ENCODE results near the gene CTR9. TPM values are rescaled to one million over a fixed set of nuclear protein-coding genes. Genes with fewer than 3 reads are reported as not detected.

CTR9 gene
- total RNA-seq, 1 experiment from 2014 or later = 15.0 TPM

DNA sequence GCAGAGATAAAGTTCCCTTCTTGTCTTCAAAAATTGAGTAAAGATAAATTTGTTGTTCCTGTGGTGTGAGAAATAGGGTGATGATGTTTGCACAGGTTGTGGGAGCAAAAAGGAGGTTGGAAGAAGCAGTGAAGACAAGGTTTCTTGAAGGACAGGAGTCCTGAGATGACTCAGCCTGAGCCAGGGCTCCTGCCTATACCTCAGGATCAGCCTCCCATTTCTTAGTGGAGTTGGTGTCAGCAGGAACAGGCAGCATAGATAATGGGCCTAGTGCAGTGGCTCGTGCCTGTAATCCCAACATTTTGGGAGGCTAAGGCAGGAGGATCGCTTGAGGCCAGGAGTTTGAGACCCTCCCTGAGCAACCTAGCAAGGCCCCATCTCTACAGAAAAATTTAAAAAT lies 29.0 kb downstream of the CTR9 start:
- no peak for DNase-seq (ENCODE audit: low read depth)

DNA sequence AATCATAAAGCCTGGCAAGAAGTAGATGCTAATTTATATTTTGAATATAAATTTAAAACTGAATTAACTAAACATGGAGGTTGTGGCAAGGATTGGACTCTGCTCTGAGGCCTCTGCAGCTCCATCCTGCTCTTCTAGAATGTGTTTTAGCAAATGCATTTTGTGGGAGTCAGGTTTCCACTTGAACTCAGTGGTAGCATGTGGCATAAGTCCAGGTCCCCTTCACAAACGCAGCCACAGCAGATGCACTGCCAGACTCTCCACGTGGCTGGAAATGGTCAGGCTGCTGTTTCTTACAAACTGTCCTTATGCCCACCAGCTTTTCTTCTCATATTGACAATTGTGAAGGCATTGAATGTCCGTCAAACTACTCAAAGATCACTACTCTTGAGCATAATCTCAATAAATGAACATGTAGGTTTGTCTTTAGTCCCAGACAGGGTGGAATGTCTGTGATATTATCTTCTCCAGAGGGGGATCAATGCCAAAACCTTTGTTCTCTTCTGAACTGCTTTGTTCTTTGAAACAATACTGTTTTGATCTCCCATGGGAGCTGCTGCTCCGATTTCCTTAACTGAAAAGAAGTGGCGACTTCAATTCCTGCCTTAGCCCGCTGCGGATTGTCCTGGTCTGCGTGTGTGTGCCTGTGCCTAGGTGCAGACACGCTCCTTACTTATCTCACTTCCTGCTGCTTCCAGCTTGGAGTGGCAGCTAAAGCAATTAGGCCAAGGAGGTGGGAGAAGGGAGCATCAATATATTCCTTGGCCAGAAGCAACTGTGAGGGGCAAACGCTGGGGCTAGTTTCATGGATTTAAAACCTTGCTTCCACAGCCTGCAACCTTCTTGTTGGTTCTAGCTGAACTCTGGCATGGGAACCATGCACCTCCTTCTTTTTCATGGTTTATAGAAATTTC lies 33.4 kb downstream of the CTR9 start:
- DNase-seq (ENCODE audit: low read depth) = peak; percentile 11

DNA sequence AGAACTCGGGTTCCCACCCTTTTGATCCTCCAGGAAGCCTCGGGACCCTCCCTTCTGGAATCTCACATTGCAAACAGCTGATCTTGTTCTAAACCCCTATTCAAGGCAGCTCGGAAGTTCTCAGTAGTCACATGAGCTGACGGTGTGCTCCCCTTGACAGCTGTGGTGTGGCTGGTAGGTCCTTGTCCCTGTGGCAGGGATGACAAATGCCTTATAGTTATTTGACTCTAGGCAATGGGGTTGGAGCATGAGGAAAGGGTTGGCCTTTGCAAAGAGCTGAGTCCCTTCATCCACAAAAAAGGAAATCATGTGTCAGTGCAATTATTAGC lies 34.1 kb downstream of the CTR9 start:
- DNase-seq (ENCODE audit: low read depth) = no peak

DNA sequence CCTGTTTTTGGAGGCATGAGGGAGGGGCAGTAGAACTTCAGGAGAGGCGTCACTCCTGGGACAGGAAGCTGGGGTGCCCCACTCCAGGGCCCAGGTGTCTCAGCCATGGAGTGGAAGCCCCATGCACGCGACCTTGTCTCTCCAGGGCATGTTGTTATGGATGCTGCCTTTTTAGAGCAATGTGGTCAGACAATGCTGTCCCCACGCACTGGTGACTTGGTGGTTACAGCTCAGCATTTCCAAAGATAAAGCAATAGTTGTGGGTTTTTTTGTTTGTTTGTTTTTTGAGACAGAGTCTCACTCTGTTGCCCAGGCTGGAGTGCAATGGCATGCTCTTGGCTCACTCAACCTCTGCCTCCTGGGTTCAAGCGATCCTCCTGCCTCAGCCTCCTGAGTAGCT lies 35.4 kb downstream of the CTR9 start:
- no peak for DNase-seq (ENCODE audit: low read depth)

DNA sequence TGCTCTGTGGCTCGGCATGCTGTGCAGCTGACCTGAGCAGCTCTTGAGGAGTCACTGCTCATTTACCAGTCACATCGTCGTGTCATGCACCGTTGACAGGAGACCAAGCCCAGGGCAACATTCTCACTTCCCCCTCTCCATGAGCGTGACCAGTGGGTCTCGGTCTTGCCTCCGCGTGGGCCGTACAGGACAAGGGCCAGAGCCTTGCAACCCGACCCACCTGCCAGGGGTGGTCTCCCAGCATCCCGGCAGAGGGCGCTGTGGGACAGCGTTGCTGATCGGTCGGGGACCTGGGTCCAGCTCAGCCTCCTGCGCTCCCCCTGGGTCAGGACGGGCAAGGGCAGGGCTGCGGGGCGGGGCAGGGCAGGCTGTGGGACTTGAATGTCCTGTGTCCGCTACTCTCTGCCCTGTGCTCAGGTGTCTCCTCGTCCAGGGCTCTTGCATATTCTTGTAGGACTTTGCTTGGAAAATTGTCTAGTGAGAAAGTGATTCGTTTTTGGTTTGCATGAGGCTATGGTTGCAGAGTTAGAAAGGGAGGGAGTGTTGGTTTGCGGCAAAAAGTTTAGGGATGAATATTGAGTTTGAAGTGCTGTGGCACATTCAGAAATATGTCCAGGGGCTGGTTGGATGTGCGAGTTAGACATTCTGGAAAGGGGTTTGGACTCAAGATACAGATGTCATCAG lies 41.5 kb downstream of the CTR9 start:
- DNase-seq (ENCODE audit: low read depth) = peak; percentile 84

DNA sequence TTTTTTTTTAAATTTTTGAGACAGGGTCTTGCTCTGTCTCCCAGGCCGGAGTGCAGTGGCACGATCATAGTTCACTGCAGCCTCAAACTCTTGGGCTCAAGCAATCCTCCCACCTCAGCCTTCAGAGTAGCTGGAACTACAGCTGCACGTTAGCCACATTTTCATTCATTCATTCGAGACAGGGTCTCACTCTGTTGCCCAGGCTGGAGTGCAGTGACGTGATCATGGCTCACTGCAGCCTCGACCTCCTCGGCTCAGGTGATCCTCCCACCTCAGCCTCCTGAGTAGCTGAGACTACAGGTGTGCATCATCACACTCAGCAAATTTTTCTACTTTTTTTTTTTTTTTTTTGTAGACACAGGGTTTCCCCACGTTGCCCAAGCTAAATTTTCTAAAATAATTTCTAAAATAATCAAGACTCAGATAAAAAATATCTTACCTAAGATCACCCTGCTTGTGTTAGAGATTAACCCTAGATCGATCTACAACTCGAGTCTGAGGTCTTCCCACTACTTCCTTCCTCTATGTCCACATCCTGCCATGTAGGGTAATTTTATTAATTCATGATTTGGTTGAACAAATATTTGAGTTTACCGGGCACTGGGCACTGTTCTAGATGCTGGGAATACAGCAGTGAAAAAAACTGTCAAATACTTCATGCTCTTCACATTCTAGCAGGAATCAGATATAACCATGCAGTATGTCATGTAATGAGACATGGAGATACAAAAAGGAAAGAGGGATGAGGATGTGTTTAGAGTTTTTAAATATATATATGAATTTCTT lies 42.6 kb downstream of the CTR9 start:
- no peak for DNase-seq (ENCODE audit: low read depth)

DNA sequence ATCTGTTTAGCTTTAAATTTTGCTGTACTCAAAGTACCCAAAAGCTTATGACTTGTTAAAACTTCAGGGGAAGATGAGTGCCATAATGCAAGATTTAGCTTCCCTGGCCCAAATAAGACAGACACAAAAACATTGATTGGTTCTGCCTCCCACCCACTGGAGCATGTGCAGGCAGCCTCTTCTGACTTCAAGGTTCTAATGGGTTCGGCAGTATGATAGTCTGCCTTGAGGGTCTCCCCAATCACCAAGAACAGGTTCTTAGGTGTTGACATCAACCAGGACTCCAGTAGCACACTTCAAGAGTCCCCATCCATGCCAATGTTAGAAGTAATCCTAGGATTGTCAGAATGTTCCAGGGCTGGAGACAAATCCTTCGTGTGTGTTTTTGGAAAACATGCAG lies 45.1 kb downstream of the CTR9 start:
- DNase-seq (ENCODE audit: low read depth) = no peak

DNA sequence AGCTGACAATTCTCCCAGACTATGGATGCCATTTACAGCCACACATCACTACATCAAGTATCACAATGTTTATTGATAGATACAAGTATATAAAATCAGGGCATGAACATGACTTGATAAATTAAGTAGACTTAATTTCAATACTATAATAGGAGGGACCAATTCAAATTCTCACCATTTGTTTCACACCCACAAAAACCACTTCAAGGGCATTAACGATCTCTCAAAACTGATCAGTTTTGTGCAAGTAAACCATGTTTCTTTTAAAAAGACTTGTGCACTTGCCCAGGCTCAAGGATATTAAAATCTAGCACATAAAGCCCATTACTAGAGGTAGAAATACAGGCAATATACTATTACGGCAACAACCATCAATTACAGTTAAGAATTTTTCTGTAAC lies 46.0 kb downstream of the CTR9 start:
- DNase-seq (ENCODE audit: low read depth) = no peak

DNA sequence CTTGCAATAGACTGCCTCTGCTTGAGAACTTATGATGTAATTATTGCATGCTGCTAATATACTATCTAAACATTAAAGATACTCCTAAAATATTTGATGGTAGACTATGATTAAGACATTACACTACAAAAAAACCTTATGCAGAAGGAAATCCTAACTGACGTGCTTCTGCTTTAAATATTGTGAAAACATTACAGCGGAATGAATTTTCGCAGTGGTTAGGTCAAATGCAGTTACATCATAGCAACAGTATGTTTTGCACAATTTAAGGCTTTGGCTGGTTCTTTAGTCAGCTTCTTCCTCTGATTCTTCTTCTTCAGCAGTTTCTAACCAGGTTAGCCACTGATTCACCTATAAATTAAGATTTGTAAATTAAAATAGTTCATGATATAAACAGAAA lies 46.5 kb downstream of the CTR9 start:
- no peak for DNase-seq (ENCODE audit: low read depth)

DNA sequence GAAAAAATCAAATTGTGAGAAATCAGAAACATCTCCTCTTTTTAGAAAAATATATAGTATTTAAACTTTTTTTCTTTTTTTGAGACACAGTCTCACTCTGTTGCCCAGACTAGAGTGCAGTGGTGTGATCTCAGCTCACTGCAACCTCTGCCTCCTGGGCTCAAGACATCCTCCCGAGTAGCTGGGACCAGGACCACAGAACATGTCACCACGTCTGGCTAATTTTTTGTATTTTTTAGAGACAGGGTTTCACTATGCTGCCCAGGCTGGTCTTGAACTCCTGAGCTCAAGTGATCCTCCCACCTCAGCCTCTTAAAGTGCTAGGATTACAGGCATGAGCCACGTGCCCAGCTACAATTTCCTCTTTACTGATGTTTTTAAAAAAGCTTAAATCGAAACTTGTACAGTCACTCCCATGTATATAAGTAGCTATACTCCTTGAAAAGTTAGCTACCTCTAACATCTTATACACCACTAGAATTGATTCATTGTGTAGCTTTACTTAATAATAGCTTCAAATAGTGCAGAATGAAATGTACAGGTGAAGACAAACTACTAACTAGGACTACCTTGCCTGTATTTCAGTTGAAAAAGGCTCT lies 47.4 kb downstream of the CTR9 start:
- DNase-seq (ENCODE audit: low read depth) = no peak

DNA sequence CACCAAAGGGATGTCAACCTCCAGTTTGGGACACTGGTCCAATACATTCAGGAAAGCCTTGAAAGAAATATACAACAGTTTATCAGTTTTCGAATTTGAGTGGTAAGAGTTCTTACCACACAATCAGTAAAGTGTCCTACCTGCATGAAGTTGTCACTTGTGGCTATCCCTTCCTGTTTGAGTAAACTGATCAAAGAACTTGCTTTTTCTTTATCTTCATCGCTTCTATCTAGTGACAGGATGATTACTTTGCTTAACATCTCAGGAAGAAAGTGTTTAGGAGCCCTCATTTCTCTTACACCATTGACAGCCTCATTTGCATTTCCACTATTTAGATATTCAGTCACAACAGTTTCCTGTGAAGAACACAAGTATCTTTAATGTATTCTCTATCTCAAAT lies 49.2 kb downstream of the CTR9 start:
- DNase-seq (ENCODE audit: low read depth) = no peak

DNA sequence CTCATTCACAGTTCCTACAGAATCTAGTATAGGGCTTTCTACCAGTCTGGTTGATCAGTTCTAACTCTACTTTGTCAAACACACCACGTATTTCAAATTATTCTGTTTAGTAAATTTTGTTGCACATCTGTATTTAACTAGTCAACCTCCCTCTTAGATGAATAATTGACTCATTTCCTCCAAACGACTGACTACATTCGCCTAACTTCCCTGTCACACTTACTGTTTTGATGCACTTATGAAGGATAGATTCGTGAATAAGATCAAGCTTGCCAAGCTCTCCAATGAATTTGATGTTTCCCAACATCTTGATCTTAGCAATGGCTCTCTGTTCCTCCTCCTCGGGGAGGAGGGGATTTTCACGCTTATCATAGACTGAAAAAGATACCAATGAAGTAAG lies 52.6 kb downstream of the CTR9 start:
- no peak for DNase-seq (ENCODE audit: low read depth)

DNA sequence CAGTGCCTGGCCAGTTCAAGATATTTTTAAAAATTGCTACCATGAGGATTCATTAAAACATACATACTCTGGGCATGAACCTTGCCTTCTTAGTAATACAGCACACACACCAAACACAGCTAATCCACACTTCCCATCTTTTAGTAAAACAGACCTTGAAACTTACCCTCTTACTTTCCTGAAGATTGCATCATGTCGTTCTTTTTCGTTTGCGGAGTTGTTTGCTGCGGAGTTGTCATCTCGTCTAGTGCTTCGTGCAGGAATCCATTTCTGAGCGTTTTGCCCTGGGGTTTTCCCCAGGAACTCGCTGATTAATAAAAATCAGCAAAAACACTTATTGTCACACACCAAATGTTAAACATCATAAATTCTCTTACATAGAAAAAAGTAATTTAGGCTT lies 54.7 kb downstream of the CTR9 start:
- no peak for DNase-seq (ENCODE audit: low read depth)

DNA sequence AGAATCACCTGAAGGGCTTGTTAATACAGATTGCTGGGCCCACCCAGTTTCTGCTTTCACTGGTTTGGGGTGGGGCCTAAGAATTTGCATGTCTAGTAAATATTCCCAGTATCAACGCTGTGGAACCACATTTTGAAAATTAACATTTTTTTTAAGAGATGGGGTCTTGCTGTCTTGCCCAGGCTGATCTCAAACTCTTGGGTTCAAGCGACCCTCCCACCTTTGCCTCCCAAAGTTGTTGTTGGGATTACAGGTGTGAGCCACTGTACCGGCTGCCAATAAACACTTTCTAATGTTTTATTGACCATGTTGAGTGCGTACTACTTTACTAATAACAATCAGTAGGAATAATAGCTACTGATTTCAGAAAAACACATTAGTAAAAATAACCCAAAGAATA lies 55.2 kb downstream of the CTR9 start:
- no peak for DNase-seq (ENCODE audit: low read depth)

DNA sequence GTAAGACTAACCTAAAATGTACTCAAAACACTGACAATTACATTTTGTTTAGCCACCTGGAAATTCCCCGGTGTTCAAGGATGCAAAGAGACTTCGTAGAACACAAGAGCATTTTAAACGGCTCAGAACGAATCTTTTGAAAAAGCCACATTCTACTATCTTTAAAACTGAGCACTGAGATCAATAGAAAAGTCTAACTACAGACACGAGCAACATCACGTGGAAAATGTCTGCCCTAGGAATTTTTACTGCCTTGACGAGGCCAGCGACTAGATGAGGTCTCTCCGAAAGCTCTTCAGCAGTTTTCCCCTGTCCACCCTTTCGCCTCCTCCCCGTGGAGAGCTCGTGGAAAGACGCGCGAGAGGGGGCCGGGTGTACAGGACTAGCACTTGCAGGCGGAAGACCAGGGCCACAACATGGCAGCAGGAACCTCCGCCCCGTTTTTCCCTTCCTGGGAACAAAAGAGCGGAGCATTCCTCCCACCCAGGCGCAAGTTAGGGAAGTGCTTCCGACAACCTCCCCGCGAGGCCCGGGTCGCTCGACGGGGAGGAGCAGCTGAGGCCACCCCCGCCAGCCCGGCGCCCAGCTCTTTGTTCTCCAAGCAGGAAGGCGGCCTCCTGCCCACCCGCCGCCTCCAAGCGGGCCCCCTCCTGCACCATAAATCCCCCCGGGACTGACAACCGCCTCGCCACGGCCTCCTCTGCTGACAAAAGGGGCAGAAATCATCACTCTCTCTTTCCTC lies 56.6 kb downstream of the CTR9 start:
- peak; percentile 39 for DNase-seq (ENCODE audit: low read depth)

DNA sequence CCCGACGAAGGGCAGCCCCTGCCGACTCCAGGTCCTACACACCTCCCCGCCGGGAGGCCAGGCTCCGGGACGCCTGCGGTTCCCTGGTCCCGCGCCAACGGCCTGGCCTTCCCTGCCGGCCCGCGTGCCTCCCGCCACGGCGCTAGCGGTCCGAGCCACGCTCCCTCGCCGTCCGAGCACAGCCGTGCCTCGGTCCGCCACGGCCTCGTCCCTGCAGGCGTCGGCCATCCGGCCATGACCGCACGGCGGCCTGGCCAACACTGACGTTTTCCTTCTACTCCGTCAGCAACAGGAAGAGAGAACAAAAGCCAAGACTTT lies 57.1 kb downstream of the CTR9 start:
- DNase-seq (ENCODE audit: low read depth) = no peak

DNA sequence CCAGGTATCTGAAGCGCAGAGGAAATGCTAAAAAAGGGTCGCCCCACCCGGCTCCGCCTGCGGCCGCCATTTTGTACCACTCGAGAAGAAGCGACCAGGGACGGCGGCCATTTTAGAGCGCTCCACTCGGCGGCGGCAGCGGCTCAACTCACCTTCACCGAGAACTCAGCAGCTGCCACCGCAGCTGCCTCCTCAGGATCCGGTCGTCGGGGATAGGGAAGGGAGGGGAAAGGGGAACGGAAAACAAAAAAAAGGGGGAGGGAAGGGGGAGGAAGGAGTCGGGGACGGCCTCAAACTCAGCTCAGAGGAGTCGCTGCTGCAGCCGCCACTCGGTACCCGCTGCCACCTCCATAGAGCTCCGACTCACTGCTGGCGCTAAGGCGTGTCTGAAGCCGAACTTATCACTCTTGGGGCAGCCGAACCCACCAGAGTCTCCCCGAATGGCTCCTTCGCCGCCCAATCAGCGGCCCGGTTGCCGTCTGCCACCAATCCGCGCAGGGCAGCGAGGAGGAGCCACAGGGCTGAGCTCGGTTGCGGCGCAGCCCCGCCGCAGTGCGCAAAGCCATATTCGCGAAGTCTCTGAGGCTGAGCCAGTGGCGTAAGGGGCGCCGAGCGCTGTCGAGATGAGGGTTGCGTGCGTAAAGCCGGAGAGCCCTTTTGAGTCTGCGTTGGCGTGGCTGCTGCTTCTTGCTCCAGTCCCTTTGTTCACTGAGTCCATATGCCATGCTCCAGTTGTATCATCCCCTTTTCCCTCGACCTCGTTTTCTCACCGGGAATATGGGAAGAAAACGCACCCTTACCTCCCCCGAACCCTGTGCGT lies 57.7 kb downstream of the CTR9 start, which contains the start of gene EIF4G2:
EIF4G2 (minus strand) TSS at position 374 of the 820 bp plus-strand sequence.
- peak; percentile 99 for DNase-seq (ENCODE audit: low read depth)

DNA sequence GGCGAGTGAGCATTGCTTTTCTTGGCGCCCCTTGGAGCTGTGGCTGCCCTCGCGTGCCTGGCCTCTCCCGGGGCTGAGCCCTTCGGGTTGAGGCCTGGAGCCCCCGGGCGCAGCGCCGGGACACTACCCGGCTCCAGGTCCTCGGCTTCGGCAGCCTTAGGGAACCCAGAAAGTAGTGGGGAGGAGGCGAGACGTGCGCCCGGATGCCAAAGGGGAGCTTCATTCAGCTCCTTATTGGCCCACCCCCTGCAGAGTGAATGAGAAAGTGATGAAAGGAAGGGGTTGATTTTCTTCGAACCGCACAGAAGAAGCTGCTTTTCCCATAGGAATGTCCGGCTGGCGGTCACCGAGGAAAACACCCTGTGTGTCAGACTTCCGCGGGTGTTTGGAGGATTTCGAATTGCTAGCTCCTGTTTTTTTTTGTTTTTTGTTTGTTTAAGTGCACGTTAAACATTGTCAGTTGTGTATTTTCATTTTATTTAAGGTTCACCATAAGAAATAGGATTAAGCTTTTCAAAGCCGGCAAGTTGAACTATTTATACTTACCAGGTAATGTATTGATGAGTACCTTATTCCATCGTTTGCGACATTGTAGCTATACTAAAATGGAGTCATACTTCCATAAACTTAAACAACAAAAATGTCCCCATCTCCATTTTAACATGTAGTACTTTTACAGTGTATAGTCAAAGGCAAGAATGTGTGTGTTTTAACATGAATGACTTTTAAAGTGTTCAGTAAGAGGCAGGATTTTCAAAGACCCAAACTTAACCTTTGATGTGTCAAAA lies 58.5 kb downstream of the CTR9 start:
- DNase-seq (ENCODE audit: low read depth) = peak; percentile 88

DNA sequence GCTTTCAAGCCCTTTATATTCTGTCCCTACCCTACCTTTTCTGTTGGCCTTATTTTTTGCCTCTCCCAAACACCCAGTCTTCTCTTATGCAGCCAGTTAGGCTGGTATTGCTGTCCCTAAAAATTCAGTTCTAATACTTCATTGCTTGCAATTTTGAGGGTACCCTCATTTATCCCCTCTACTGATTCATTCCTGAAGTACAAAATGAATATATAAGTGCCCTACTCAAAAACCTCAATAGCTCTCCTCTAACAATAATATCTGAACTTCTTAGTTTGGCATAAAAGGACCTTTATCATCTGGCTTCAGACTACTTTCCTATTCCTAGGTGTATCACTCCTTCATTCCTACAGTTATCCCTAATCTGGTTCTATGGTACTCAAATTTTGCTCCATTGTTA lies 62.9 kb downstream of the CTR9 start:
- DNase-seq (ENCODE audit: low read depth) = no peak

DNA sequence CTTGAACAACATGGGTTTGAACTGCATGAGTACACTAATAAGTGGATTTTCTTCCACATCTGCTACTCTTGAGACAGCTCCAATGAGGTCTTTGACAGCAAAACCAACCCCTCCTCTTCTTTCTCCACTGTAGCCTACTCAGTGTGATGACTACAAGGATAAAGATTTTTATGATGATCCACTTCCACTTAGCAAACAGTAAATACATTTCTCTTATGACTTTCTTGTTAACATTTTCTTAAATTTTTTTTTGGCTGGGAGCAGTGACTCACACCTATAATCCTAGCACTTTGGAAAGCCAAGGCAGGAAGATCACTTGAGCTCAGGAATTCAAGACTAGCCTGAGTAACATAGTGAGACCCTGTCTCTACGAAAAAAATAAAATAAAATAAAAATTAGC lies 67.5 kb downstream of the CTR9 start:
- peak; percentile 49 for DNase-seq (ENCODE audit: low read depth)

All from Daoy (cell line).